ENCODE measurements around the gene BTC.
"Not testable (repeated sequence)": the region's sequence is repeated elsewhere in the genome, so short reads cannot be mapped to it uniquely, and the experiment has no call there.

BTC gene, protein sequence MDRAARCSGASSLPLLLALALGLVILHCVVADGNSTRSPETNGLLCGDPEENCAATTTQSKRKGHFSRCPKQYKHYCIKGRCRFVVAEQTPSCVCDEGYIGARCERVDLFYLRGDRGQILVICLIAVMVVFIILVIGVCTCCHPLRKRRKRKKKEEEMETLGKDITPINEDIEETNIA

DNA sequence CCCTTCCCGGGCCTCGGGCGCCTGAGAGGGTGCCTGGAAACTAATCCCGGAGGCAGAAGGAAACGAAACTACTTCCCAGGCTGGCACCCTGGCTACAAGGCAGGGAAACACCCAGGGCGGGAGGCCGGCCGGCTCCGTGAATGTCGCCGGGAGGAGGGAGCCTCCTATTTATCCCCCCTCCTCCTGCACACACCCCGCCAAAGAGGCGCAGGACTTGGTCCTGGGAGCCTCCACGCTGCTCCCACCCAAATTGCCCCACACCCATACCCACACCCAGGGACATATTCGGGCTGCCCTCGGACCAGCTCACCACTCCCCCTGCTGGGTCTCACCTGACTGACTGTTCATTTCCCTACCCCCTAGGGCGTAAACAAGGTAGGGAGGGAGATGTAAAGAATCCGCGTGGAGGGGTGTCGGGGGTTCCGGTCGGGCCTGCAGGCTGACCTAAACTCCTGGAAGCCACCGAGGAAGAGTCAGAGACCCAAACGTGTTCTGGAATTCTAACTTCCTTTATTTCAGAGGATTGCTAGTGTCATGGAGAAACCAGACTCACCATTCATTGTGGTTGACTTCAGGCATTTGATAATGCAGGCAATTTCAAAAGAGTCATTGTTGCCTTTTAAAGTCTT lies at the start of gene BTC:
TSS of gene BTC (minus strand) at position 142 of the 629 bp plus-strand sequence. CDS start 198 bp downstream, outside the sequence.
- DNase-seq, result no peak

DNA sequence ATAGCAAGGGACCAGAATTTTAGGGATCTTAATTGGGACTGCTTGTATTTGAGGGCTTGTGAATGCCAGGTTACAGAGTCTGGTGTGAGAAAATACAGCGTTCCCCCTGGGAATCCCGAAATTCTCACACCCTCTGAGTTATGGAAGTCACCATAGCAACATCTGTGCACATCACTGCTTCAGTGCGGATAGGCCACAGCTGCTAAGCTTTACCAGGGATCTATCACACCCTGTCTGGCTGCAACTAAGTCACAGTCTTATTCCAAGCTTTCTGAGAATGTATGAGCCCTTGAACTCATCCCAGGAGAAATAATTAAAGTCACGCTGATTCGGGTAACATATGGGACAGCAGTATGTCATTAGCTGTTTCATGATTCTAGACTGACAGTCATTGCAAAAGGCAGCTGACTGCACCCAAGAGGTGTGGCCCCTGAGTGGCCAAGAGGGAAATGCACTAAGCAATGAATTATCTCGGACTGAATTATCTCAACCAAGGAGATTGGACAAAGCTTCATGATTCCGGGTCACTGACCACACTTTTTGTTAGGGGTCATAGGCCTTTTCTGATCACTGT lies 46.7 kb upstream of the BTC start:
- no peak for DNase-seq

DNA sequence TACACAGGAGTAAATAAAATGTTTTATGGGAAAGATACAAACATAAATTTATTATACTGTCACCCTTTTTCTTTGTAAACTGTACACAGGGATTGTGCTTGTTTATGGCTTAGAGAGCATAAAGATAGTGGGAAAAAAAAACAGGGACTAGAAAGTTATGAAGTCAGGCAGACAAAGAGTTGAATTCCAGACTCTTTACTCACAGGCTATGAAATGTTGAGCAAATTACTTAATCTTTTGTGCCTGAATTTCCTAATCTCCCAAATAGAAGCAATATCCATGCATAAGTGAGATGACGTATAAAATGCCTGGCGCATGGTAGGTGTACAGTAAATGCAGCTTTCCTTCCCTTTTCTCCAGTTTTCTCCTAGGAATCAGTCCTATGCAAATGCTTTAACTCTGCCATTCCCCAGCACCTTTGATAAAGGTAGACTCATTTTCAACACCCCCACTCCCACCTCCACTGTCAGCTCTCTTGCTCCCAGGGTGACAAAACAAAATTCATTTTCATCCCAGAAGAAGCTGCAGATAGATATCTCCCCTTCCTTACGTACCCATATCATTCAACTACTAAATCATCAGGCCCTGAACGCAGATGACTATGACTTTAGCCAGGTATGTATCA lies 44.5 kb upstream of the BTC start:
- DNase-seq, result no peak

DNA sequence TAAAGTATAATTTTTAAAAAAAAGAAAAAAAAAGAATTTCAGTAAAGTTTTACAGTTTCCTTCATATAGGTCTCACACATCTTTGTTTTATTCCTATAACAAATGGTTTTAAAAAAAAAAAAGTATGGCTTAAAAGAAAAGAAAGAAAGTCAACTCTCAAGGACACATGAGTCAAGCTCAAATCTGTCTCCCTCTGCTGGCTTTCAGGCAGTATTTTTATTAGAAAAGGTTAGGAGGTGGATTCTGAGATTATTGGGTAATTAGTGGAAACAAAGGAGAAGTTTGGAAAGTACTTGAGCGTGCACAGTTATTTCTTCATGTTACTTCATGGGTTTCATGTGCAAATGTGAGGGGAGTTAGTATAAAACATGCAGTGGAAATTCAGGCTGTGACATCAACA lies 36.6 kb upstream of the BTC start:
- DNase-seq, result no peak

DNA sequence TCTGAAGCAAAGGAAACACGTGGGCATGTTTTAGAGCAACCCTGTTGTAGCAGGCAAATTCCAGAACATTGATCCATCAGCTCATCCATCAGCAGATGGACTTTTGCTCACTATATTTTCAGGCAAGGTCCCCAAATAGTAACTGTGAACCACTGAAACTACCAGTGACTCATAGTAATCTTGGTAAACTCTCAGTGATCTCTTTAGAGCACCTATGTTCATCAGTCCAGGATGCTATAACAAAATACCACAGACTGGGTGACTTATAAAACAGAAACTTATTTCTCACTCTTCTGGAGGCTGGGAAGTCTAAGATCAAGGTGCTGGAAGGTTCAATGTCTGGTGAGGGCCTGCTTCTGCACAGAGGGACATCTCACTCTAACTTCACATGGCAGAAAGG lies 28.9 kb upstream of the BTC start:
- DNase-seq, result no peak

DNA sequence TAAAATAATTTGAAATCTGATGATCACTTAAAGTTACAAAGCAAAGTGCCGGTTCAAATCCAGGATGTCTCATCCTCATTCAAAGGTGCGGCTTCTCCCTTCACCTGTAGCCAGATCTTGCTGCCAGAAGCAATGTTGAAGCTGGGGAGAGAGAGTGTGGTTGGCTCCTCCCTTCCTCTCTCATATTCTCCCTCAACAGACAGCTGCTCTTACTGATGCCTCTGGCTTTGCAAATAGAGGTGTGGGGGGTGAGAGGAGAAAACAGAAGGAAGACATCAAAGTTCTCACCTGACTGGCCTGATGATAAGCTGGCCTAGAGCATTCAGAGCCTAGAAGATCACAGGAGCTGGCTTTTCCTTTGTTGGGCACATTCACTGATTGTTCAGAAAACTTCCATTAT lies 28.3 kb upstream of the BTC start:
- DNase-seq, result no peak

DNA sequence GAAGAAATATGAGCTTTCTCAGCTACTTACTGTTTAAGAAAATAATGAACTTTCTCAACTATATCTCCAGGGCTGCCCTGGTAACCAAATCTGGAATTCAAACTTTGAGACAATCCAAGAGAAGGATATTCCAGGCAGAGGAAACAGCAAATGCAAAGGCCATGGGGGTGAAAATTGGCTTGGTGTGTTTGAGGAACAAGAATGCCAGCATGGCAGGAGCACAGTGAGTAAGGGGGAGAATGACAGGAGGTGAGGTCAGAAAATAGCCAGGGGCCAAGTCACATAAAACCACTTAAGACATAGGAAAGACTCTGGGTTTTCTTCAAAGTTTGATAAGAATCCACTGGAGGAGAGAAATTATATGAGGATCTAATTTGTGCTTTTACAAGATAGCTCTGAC lies 27.2 kb upstream of the BTC start:
- no peak for DNase-seq

DNA sequence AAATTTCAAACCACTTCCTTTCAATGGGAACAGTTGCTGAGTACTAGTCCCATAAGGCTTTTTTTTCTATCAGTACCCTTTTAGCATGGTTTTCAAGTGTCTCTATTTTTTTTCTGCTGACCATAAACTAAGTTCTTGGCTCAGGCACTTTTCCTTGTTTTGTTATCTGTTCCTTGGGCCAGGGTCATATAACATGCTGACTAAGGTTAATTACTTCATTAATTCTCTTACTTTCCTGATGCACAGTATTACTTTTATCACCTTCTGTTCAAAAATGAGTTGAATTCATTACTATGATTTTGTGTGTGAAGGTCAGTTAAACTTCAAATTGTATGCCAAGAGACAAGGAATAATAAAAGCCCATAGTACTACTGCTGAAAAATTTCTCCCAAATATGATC lies 19.7 kb upstream of the BTC start:
- no peak for DNase-seq

DNA sequence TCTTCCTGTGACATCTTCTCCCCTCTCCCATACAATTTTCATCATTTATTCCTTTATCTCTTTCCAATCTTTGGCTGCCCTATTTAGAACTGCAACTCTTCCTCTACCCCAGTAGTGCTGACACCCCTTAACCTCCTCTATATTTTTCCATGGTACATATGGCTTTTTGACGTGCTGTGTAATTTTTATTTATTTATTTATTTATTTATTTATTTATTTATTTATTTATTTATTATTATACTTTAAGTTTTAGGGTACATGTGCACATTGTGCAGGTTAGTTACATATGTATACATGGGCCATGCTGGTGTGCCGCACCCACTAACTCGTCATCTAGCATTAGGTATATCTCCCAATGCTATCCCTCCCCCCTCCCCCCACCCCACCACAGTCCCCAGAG lies 17.7 kb upstream of the BTC start:
- DNase-seq, result not testable (repeated sequence)

DNA sequence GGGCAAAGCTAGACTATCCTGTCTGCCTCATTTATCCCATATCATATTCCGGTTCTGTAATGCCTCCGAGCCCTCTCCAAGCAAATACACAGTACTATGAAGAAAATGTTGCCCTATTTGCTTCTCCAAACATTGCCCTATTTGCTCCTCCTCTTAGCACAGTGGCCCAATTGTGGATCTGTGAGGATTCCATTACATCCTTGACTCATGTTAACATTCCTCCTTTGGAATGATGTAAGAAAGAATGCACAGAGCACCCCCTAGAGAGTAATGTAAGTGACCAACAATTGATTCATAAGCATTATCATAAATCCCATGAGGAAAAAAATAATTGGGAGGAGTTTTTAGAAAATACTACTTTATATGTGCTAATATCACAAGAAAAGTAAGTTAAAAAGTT lies 11.3 kb upstream of the BTC start:
- no peak for DNase-seq

DNA sequence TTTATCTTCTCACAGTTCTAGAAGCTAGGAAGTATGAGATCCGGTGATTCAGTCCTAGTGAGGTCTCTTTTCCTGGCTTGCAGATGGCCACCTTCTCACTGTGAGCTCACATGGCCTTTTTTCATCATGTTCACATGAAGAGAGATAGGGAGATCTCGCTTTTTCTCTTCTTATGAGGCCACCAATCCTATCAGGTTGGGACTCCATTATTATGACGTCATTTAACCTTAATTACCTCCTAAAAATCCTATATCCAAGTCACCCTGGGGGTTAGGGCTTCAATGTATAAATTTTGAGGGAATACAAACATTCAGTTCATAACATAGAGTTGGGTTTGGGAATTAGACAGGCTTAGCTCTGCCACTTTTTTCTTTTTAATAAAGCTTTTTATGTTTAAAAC lies 6.0 kb upstream of the BTC start:
- no peak for DNase-seq

DNA sequence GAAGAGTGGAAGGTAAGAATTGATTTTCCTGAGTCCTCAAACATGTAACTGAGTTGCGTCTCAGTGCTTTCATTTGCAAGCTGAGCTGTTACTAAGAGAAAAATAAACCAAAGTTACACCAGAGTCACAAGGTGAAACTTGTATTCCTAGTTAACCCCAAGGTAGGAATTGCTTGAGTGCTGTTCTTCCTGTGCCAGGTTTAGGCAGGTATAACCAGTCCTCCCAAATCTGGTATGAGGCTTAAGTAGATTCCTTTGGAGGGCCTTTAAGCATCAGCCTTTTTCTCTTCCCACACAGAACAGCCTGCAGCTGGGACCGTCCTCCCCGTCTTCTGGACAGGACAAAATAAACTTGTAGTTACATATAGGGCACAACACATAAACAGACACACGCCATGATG lies 2.3 kb upstream of the BTC start:
- DNase-seq, result no peak

DNA sequence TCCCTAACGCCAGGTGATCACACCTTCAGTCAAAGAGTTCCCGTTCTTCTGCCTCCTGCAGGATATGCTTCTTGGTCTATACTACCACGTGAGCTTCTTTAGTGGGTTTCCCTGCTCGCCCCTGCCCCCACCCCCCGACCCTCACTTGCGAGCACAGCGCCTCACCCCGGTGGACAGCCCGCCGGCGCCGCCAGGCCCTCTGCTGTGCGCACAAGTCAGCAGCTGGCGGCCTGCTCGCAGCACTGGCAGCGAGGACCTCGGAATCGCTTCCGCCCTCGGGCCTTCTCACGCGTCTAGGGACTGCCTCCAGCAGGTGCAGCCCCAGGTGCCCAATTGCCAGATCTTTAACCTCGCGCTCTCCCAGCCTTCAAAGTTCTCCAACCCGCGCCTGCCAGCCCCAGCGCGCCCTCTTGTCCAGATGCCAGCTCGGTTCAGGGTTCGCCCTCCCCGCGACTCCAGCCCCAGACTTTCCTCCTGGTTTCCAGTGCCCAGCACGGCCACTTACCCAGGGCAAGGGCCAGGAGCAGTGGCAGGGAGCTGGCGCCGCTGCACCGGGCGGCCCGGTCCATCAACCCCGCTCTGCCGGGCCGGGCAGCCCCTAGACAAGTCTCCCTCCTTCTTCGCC lies 454 bp downstream of the BTC start:
- no peak for DNase-seq

DNA sequence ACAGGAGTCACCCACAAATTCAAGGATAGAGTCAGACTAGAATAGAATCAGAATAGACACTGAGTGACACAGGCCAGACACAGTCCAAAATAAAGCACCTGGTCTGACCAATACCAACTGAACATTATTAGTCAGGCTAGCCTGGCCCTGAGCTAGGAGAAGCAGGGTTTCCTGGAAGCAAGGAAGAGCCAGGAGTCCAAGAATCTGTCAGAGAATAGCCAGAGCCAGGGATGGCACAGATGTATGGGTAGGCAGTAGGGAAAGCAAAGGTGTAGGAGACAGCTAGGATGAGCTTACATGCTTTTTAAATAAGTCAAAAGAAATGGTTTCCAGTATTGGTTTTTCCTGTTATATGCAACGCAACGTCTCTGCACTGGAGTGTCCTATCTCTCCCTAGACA lies 3.7 kb downstream of the BTC start:
- DNase-seq, result no peak

DNA sequence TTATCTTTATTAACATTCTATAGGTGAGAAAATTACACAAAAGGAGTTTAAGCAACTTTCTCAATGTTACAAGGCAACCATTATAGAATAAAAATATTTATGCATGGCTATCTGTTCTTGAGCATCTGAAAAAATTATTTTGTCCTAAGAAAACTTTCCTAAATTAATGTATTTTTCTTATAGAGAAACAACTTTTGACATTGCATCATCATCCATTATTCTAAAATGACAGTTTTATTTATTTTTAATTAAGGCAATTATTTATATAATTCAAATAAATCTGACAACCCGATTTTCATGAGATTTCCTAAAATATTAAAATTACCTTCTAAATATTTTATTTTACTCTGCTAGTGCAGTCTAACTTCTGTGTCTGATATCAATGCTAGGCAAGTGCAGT lies 4.8 kb downstream of the BTC start:
- no peak for DNase-seq

DNA sequence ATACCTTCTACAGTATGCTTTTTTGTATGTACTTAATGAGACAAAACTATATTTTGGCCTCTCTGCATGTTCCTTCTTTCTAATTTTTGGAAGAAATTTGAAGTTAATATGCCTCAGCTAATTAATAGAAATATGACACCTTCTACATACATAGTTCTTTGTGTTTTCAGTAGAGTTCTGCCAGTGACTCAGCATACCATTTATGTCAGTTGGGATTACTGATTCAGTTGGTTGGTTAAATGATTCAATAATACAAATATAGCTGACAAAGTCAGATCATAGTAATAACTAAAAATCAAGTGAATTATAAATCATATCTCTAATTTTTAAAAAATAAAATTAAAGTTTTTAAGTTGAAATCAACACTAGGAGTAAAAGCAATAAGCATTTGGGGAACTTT lies 16.8 kb downstream of the BTC start:
- no peak for DNase-seq

DNA sequence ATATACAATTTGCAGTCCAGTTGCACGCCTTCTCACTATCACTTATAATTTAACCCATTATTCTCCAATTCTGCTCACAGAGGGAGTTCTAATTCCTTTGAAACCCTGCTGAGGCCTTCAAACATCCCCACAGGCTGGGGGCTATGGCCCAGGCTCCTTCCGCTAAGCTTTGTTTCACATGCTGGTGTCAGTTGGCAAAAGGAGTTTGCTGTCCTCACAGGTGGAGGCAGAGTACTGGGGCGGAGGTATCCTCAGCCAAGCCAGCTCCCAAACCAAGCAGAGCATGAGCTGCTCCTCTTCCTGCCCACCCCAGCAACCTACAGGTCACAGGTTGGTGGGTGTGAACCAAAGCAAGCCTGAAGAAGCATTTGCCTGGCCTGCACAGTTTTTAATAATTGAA lies 21.5 kb downstream of the BTC start:
- no peak for DNase-seq

DNA sequence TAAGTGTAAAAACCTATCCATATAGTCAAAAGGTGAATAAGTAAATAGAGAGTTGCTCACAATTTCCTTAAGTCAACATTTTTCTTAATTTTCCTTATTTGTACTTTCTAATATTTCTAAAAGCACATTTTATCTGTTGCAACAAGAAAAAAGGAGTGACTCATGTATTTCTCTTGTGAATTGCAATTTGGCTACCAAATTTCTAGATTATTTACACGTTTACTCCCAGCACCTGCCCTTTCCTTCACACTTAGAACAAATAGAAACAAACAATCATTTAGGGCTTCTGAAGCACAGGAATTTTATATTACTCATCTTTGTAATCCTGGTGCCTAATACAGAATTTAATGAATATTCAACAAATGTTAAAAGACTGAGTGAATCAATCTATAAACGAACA lies 22.2 kb downstream of the BTC start:
- no peak for DNase-seq

DNA sequence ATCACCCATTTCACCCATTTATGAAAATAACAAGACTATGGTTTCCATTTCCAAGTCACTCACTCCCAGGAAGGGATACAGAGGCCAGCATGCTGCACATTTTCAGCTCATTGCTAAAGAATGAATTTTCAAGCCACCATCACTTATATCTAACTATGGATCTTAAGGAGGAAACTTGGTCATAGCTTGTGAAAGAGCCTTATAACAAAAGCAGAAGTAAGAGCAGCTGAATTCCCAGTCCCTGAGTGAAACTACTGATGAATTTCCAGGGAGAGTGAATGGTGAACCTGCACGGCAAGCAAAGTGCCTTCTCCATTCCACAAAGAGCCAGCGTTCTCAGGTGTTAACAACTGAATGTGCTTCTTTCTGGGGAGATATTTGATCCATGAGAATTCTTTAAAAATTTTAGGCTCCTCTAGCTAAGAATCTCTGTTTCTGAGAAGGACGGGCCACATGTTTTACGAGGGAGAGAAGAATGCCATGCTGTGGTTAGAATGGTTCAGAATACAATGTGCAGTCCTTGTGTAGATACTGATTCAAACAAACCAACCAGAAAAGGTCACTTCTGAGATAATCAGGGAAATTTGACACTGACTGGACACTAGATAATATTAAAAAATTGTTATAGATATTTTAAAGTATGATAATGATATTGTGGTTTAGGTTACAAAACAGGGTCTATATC lies 24.0 kb downstream of the BTC start:
- no peak for DNase-seq

DNA sequence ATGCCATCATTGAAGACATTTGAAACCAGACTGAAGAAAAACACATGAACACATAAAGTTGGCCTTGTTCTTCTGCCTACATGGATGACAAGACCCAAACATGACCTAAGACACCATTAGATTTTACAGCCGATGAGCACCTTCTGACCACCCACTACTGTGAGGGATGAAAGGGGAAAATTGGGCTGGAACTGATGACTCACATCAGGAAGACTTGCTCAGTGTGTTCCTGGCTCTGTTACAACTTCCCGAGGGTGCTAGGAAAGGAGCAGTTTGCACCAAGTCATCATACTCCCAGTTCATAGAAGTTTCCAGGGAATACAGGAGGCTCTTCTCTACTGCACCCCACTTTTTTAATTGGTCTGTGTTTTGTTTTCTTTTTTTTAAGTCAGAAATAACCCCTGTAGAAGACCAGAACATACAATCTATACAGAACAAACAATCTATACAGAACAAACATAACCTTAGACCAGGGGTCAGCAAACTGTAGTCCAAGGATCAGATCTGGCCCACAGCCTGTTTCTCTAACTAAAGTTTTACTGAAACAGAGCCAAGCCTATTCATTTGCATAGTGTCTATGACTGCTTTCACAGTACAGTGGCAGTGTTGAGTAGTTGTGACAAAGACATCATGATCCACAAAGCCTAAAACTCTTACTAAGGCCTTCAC lies 25.3 kb downstream of the BTC start:
- no peak for DNase-seq

DNA sequence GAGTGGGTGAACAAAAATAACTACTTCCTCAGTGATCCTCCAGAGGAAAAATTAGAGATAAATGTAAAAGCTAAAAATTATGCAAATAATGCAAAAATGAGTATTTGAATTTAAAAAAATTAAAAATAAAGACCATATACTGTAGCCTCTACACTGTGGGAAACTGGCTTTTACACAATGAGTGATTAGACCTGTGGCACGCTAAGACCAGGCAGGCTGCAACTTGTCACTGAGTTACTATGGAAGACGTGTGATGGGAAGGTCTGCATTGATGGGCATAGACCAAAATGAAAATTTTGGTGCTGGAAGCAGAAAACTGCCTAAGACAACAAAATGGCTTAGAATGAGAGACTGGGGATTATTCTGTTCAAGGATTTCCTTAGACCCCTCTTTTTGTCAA lies 30.2 kb downstream of the BTC start:
- DNase-seq, result no peak

DNA sequence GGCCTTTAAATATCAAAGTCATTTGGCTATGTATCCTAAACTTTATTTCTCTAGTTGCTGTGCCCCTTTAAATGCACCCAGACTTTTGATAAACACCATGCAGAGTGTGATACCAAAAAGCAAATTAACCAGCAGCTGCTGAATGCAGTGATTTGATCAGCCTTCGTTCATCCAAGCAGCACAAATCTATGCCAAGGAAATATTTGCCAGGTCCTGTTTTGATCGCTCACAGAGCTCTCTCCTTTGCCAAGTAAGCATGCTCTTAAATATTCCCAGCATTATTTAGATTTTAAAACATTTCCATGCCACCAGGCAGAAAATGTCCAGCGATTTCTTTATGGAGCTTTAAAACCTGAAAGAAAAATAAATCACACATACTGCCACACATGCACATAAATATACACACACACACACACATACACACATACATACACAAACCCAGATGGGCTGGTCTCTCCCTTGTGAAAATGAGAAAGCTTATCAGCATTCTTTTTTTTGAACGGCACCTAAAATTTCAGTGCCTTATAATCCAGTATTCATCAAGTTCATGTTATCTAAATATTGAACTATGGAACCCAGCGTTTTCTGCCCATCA lies 35.7 kb downstream of the BTC start:
- no peak for DNase-seq
